ENCODE data around the gene ITSN2.

ITSN2 gene

GRCh38 chr2:24245986-24246776 is 114.2 kb downstream of the ITSN2 start:
- ATAC-seq, result no peak
- TF ChIP-seq, protein P1, sequence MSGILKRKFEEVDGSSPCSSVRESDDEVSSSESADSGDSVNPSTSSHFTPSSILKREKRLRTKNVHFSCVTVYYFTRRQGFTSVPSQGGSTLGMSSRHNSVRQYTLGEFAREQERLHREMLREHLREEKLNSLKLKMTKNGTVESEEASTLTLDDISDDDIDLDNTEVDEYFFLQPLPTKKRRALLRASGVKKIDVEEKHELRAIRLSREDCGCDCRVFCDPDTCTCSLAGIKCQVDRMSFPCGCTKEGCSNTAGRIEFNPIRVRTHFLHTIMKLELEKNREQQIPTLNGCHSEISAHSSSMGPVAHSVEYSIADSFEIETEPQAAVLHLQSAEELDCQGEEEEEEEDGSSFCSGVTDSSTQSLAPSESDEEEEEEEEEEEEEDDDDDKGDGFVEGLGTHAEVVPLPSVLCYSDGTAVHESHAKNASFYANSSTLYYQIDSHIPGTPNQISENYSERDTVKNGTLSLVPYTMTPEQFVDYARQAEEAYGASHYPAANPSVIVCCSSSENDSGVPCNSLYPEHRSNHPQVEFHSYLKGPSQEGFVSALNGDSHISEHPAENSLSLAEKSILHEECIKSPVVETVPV (CRISPR knock-in tag; IDR thresholded peaks at IDR 0.05), result no peak
- no peak for TF ChIP-seq RARB (CRISPR knock-in tag; IDR thresholded peaks at IDR 0.05)
- TF ChIP-seq OSR1 (CRISPR knock-in tag; IDR thresholded peaks at IDR 0.05), result no peak
- no peak for TF ChIP-seq TCF4 (CRISPR knock-in tag; IDR thresholded peaks at IDR 0.05; ENCODE audit: borderline replicate concordance)

- no peak for ATAC-seq
- TF ChIP-seq ZNF565 (CRISPR knock-in tag; conservative IDR thresholded peaks at IDR 0.05; ENCODE audit: low read depth) (no peak), CSDC2 (CRISPR knock-in tag; IDR thresholded peaks at IDR 0.05) (no peak), POU6F1 (CRISPR knock-in tag; IDR thresholded peaks at IDR 0.05; ENCODE audit: borderline replicate concordance, low read depth) (no peak), RARB (CRISPR knock-in tag; IDR thresholded peaks at IDR 0.05) (no peak), TOX (CRISPR knock-in tag; IDR thresholded peaks at IDR 0.05; ENCODE audit: borderline replicate concordance) (no peak), TSHZ2 (CRISPR knock-in tag; IDR thresholded peaks at IDR 0.05) (peak; percentile 56; the same call in 1 of the 2 replicates), OSR1 (CRISPR knock-in tag; IDR thresholded peaks at IDR 0.05) (no peak), GLIS3 (CRISPR knock-in tag; IDR thresholded peaks at IDR 0.05) (no peak), TCF4 (CRISPR knock-in tag; IDR thresholded peaks at IDR 0.05; ENCODE audit: borderline replicate concordance) (peak; percentile 89), ZFP3 (CRISPR knock-in tag; IDR thresholded peaks at IDR 0.05) (no peak)
- TF ChIP-seq, protein P2, sequence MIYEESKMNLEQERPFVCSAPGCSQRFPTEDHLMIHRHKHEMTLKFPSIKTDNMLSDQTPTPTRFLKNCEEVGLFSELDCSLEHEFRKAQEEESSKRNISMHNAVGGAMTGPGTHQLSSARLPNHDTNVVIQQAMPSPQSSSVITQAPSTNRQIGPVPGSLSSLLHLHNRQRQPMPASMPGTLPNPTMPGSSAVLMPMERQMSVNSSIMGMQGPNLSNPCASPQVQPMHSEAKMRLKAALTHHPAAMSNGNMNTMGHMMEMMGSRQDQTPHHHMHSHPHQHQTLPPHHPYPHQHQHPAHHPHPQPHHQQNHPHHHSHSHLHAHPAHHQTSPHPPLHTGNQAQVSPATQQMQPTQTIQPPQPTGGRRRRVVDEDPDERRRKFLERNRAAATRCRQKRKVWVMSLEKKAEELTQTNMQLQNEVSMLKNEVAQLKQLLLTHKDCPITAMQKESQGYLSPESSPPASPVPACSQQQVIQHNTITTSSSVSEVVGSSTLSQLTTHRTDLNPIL (CRISPR knock-in tag; IDR thresholded peaks at IDR 0.05; ENCODE audit: low read depth), result no peak
- TF ChIP-seq, protein P3, sequence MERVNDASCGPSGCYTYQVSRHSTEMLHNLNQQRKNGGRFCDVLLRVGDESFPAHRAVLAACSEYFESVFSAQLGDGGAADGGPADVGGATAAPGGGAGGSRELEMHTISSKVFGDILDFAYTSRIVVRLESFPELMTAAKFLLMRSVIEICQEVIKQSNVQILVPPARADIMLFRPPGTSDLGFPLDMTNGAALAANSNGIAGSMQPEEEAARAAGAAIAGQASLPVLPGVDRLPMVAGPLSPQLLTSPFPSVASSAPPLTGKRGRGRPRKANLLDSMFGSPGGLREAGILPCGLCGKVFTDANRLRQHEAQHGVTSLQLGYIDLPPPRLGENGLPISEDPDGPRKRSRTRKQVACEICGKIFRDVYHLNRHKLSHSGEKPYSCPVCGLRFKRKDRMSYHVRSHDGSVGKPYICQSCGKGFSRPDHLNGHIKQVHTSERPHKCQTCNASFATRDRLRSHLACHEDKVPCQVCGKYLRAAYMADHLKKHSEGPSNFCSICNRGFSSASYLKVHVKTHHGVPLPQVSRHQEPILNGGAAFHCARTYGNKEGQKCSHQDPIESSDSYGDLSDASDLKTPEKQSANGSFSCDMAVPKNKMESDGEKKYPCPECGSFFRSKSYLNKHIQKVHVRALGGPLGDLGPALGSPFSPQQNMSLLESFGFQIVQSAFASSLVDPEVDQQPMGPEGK (CRISPR knock-in tag; IDR thresholded peaks at IDR 0.05; ENCODE audit: borderline replicate concordance), result no peak
Measured at GRCh38 chr2:24241528-24241927, 118.8 kb downstream of the ITSN2 start.

DNA sequence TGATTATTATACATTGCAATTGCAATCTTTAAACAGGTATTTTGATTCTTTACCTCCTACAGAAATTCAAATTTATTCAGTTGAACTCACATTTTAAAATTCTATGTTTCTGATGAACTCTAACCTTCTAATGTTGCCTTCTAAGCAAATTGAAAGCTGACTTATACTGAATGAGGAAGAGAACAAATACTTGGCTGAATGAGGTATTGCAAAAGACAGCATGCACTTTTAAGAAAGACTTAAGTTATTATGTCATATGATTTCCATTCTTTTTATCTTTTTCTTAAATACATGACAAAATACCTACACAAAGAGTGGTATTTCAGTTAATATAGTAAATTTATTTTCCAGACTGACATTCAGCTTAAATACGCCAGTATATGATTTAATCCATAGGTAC is 120.8 kb downstream of the ITSN2 start:
- TF ChIP-seq ZFP3 (CRISPR knock-in tag; IDR thresholded peaks at IDR 0.05) (no peak), PPARA (CRISPR knock-in tag; IDR thresholded peaks at IDR 0.05; ENCODE audit: borderline replicate concordance) (no peak), TSHZ2 (CRISPR knock-in tag; IDR thresholded peaks at IDR 0.05) (no peak), RARB (CRISPR knock-in tag; IDR thresholded peaks at IDR 0.05) (no peak), ZC3H10 (CRISPR knock-in tag; IDR thresholded peaks at IDR 0.05) (no peak), BACH2 (CRISPR knock-in tag; IDR thresholded peaks at IDR 0.05; ENCODE audit: borderline replicate concordance) (no peak), ZNF8 (CRISPR knock-in tag; IDR thresholded peaks at IDR 0.05) (no peak), ZNF565 (CRISPR knock-in tag; conservative IDR thresholded peaks at IDR 0.05; ENCODE audit: low read depth) (no peak), ISL1 (CRISPR knock-in tag; IDR thresholded peaks at IDR 0.05) (no peak), ARNTL (CRISPR knock-in tag; IDR thresholded peaks at IDR 0.05; ENCODE audit: borderline replicate concordance, low read depth) (no peak), SNAI2 (CRISPR knock-in tag; IDR thresholded peaks at IDR 0.05) (no peak), TOX (CRISPR knock-in tag; IDR thresholded peaks at IDR 0.05; ENCODE audit: borderline replicate concordance) (no peak)
- TF ChIP-seq, protein P2 (CRISPR knock-in tag; IDR thresholded peaks at IDR 0.05; ENCODE audit: low read depth), result no peak
- TF ChIP-seq, protein P1 (CRISPR knock-in tag; IDR thresholded peaks at IDR 0.05), result no peak
- no peak for ATAC-seq
